ENCODE data around the gene MSH3.

DNA sequence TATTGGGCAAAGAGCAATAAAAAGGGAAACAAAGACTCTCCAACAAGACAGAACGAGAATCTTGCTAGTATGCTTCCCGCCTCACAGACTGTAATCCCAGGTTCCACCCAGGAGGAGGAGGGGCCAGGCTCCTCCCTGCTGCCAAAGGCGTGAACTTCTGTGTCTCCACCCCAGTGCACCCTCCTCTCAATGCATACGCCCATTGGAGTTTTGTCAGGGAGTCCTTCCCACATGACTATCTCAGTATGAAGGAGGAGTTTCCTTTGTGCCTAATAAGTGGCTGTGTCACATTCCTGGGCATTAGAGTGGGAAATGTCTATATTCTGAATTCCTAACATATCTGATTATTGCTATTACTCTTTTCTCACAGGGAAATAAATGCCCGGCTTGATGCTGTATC lies 106.7 kb downstream of the MSH3 start:
- TF ChIP-seq, protein P1, sequence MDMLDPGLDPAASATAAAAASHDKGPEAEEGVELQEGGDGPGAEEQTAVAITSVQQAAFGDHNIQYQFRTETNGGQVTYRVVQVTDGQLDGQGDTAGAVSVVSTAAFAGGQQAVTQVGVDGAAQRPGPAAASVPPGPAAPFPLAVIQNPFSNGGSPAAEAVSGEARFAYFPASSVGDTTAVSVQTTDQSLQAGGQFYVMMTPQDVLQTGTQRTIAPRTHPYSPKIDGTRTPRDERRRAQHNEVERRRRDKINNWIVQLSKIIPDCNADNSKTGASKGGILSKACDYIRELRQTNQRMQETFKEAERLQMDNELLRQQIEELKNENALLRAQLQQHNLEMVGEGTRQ (IDR thresholded peaks at IDR 0.05; ENCODE audit: borderline replicate concordance, low read depth, low read length) = no peak
- TF ChIP-seq, protein P2, sequence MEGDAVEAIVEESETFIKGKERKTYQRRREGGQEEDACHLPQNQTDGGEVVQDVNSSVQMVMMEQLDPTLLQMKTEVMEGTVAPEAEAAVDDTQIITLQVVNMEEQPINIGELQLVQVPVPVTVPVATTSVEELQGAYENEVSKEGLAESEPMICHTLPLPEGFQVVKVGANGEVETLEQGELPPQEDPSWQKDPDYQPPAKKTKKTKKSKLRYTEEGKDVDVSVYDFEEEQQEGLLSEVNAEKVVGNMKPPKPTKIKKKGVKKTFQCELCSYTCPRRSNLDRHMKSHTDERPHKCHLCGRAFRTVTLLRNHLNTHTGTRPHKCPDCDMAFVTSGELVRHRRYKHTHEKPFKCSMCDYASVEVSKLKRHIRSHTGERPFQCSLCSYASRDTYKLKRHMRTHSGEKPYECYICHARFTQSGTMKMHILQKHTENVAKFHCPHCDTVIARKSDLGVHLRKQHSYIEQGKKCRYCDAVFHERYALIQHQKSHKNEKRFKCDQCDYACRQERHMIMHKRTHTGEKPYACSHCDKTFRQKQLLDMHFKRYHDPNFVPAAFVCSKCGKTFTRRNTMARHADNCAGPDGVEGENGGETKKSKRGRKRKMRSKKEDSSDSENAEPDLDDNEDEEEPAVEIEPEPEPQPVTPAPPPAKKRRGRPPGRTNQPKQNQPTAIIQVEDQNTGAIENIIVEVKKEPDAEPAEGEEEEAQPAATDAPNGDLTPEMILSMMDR (IDR thresholded peaks at IDR 0.05) = no peak
- TF ChIP-seq, protein P3, sequence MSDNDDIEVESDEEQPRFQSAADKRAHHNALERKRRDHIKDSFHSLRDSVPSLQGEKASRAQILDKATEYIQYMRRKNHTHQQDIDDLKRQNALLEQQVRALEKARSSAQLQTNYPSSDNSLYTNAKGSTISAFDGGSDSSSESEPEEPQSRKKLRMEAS (IDR thresholded peaks at IDR 0.05; ENCODE audit: low read depth) = no peak
- TF ChIP-seq EP300 (IDR thresholded peaks at IDR 0.05; ENCODE audit: borderline replicate concordance in 1 of 2, low read depth in 1 of 2, low read length in 1 of 2) (no peak), CHD2 (IDR thresholded peaks at IDR 0.05; ENCODE audit: low read length, partially characterized antibody) (no peak), RXRA (IDR thresholded peaks at IDR 0.05; ENCODE audit: borderline replicate concordance, low read depth) (no peak), POLR2AphosphoS5 (IDR thresholded peaks at IDR 0.05; ENCODE audit: low read depth, low read length) (no peak), YY1 (IDR thresholded peaks at IDR 0.05; ENCODE audit: low read depth) (no peak), MXI1 (IDR thresholded peaks at IDR 0.05; ENCODE audit: low read depth, low read length) (no peak), NFIC (IDR thresholded peaks at IDR 0.05; ENCODE audit: borderline replicate concordance) (no peak), FOXM1 (IDR thresholded peaks at IDR 0.05; ENCODE audit: low read depth) (no peak), EZH2phosphoT487 (IDR thresholded peaks at IDR 0.05; ENCODE audit: borderline replicate concordance, low read depth) (no peak)
- TF ChIP-seq, protein P4, sequence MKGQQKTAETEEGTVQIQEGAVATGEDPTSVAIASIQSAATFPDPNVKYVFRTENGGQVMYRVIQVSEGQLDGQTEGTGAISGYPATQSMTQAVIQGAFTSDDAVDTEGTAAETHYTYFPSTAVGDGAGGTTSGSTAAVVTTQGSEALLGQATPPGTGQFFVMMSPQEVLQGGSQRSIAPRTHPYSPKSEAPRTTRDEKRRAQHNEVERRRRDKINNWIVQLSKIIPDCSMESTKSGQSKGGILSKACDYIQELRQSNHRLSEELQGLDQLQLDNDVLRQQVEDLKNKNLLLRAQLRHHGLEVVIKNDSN (IDR thresholded peaks at IDR 0.05; ENCODE audit: borderline replicate concordance, low read depth) = no peak
